ENCODE data around the gene VEGFB.

Gene VEGFB

GRCh38 chr11:64255135-64256128 lies 21.0 kb downstream of the VEGFB start:
- in situ Hi-C loops (cut with HindIII; ENCODE audit: low pct_unique_long_range_greater_than_20kb, low sequenced_read_pairs) = no loop called here
- no peak for TF ChIP-seq JUND (IDR thresholded peaks at IDR 0.05; ENCODE audit: low read depth)
- DNase-seq (ENCODE audit: low read depth in 1 of 2, low spot score in 1 of 2) = no peak

- in situ Hi-C loops (cut with HindIII; ENCODE audit: low pct_unique_long_range_greater_than_20kb, low sequenced_read_pairs) = no loop called here
- no peak for TF ChIP-seq JUND (IDR thresholded peaks at IDR 0.05; ENCODE audit: low read depth)
- no peak for DNase-seq (ENCODE audit: low read depth in 1 of 2, low spot score in 1 of 2)
These were observed 21.9 kb downstream of the VEGFB start for GRCh38 chr11:64256300-64256699.

GRCh38 chr11:64258356-64258755 lies 24.0 kb downstream of the VEGFB start:
- in situ Hi-C loops (cut with HindIII; ENCODE audit: low pct_unique_long_range_greater_than_20kb, low sequenced_read_pairs) = no loop called here
- TF ChIP-seq JUND (IDR thresholded peaks at IDR 0.05; ENCODE audit: low read depth) = no peak
- no peak for DNase-seq (ENCODE audit: low read depth in 1 of 2, low spot score in 1 of 2)

GRCh38 chr11:64258946-64259532 lies 24.7 kb downstream of the VEGFB start:
- no peak for DNase-seq (ENCODE audit: low read depth in 1 of 2, low spot score in 1 of 2)
- TF ChIP-seq JUND (IDR thresholded peaks at IDR 0.05; ENCODE audit: low read depth) = no peak
- in situ Hi-C loops (cut with HindIII; ENCODE audit: low pct_unique_long_range_greater_than_20kb, low sequenced_read_pairs) = no loop called here

GRCh38 chr11:64259533-64260067 lies 25.2 kb downstream of the VEGFB start:
- in situ Hi-C loops (cut with HindIII; ENCODE audit: low pct_unique_long_range_greater_than_20kb, low sequenced_read_pairs) = no loop called here
- no peak for DNase-seq (ENCODE audit: low read depth in 1 of 2, low spot score in 1 of 2)
- TF ChIP-seq JUND (IDR thresholded peaks at IDR 0.05; ENCODE audit: low read depth) = no peak

- no peak for TF ChIP-seq JUND (IDR thresholded peaks at IDR 0.05; ENCODE audit: low read depth)
- no peak for DNase-seq (ENCODE audit: low read depth in 1 of 2, low spot score in 1 of 2)
- in situ Hi-C loops (cut with HindIII; ENCODE audit: low pct_unique_long_range_greater_than_20kb, low sequenced_read_pairs) = no loop called here
These were observed 25.8 kb downstream of the VEGFB start for GRCh38 chr11:64260147-64260708.

- in situ Hi-C loops (cut with HindIII; ENCODE audit: low pct_unique_long_range_greater_than_20kb, low sequenced_read_pairs) = no loop called here
These were observed 27.2 kb downstream of the VEGFB start for GRCh38 chr11:64261556-64262080.

GRCh38 chr11:64262271-64263002 lies 28.1 kb downstream of the VEGFB start:
- in situ Hi-C loops (cut with HindIII; ENCODE audit: low pct_unique_long_range_greater_than_20kb, low sequenced_read_pairs) = no loop called here
- TF ChIP-seq JUND (IDR thresholded peaks at IDR 0.05; ENCODE audit: low read depth) = no peak
- no peak for DNase-seq (ENCODE audit: low read depth in 1 of 2, low spot score in 1 of 2)

More at GRCh38 chr11:64261556-64262080, 27.2 kb downstream of the VEGFB start:
- TF ChIP-seq JUND (IDR thresholded peaks at IDR 0.05; ENCODE audit: low read depth) = no peak
- no peak for DNase-seq (ENCODE audit: low read depth in 1 of 2, low spot score in 1 of 2)

GRCh38 chr11:64263021-64263946 lies 28.9 kb downstream of the VEGFB start:
- TF ChIP-seq JUND (IDR thresholded peaks at IDR 0.05; ENCODE audit: low read depth) = no peak
- in situ Hi-C loops (cut with HindIII; ENCODE audit: low pct_unique_long_range_greater_than_20kb, low sequenced_read_pairs) = no loop called here
- DNase-seq (ENCODE audit: low read depth in 1 of 2, low spot score in 1 of 2) = no peak

GRCh38 chr11:64263947-64264317 lies 29.5 kb downstream of the VEGFB start:
- TF ChIP-seq JUND (IDR thresholded peaks at IDR 0.05; ENCODE audit: low read depth) = no peak
- in situ Hi-C loops (cut with HindIII; ENCODE audit: low pct_unique_long_range_greater_than_20kb, low sequenced_read_pairs) = no loop called here
- DNase-seq (ENCODE audit: low read depth in 1 of 2, low spot score in 1 of 2) = no peak

GRCh38 chr11:64264371-64264852 lies 30.0 kb downstream of the VEGFB start:
- no peak for TF ChIP-seq JUND (IDR thresholded peaks at IDR 0.05; ENCODE audit: low read depth)
- no peak for DNase-seq (ENCODE audit: low read depth in 1 of 2, low spot score in 1 of 2)
- in situ Hi-C loops (cut with HindIII; ENCODE audit: low pct_unique_long_range_greater_than_20kb, low sequenced_read_pairs) = no loop called here

All from T47D (cell line).